Neutrophil (primary cell): ENCODE measurements around the gene LAD1.

Source experiments
- H3K27ac ChIP-seq: fragments of 200-600 bp; sonication (generic); 2 replicates; pipeline ENCODE4 v1.5.1; 2016; ENCODE audit warnings: mild to moderate bottlenecking, moderate library complexity
- H3K27me3 ChIP-seq: fragments of 200-600 bp; sonication (generic); 2 replicates; pipeline ENCODE4 v1.6.0; 2016; ENCODE audit warnings: mild to moderate bottlenecking
- H3K36me3 ChIP-seq: fragments of 200-600 bp; sonication (generic); 2 replicates; pipeline ENCODE4 v1.5.1; 2017
- H3K4me1 ChIP-seq, 2 experiments: fragments of 200-600 bp in 1 of 2; sonication (generic) in 1 of 2; 1 replicate in 1 of 2; 2 replicates in 1 of 2; pipeline versions ENCODE4 v1.5.1 to v1.6.1; 2013 to 2016; ENCODE audit warnings: low read depth in 1 of 2, low read length in 1 of 2, mild to moderate bottlenecking in 1 of 2, moderate library complexity in 1 of 2; ENCODE audit not compliant: control insufficient read depth in 1 of 2, insufficient read depth in 1 of 2
- H3K4me3 ChIP-seq, 2 experiments: fragments of 200-600 bp in 1 of 2; sonication (generic) in 1 of 2; 1 replicate in 1 of 2; 2 replicates in 1 of 2; pipeline ENCODE4 v1.5.1; 2013 to 2016; ENCODE audit warnings: low read depth in 1 of 2, low read length in 1 of 2, mild to moderate bottlenecking in 1 of 2, moderate library complexity in 1 of 2
- H3K9me3 ChIP-seq: fragments of 200-600 bp; sonication (generic); 2 replicates; pipeline ENCODE4 v1.5.1; 2016
- TF ChIP-seq, protein P1 (sequence below): fragments of 200-600 bp; sonication (generic); IDR thresholded peaks from 2 replicates; pipeline ENCODE4 v1.5.1; 2016; ENCODE audit warnings: antibody characterized with exemption

LAD1 gene

DNA sequence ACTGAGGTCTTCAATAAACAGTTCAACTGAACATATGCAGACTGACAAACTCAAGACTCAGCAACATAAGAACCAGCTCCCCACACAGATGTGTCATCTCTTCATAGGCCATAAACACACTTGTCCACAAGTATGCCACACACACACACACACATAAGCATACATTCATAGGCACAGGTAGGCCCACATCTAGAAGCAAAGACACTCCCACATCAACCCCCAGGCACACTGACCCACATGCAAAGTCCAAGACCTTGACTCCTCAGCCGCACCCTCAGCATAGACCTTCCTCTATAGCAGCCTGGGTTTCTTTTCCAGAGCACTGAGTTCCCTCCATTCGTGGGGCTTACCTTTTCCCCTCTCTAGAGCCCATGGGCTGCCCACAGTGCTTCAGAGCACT is 1.4 kb downstream of the LAD1 start:
- Histone ChIP-seq H3K27ac (no peak overlapping the region), H3K36me3 (no peaks in the 10 kb centered on the region), H3K9me3 (no peaks in the 10 kb centered on the region), H3K4me3 (no peak overlapping the region), H3K4me1 (no peaks in the 10 kb centered on the region), H3K27me3 (peaks cover 67% of the 10 kb centered on the region)
- TF ChIP-seq, protein P1, sequence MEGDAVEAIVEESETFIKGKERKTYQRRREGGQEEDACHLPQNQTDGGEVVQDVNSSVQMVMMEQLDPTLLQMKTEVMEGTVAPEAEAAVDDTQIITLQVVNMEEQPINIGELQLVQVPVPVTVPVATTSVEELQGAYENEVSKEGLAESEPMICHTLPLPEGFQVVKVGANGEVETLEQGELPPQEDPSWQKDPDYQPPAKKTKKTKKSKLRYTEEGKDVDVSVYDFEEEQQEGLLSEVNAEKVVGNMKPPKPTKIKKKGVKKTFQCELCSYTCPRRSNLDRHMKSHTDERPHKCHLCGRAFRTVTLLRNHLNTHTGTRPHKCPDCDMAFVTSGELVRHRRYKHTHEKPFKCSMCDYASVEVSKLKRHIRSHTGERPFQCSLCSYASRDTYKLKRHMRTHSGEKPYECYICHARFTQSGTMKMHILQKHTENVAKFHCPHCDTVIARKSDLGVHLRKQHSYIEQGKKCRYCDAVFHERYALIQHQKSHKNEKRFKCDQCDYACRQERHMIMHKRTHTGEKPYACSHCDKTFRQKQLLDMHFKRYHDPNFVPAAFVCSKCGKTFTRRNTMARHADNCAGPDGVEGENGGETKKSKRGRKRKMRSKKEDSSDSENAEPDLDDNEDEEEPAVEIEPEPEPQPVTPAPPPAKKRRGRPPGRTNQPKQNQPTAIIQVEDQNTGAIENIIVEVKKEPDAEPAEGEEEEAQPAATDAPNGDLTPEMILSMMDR: no peak

DNA sequence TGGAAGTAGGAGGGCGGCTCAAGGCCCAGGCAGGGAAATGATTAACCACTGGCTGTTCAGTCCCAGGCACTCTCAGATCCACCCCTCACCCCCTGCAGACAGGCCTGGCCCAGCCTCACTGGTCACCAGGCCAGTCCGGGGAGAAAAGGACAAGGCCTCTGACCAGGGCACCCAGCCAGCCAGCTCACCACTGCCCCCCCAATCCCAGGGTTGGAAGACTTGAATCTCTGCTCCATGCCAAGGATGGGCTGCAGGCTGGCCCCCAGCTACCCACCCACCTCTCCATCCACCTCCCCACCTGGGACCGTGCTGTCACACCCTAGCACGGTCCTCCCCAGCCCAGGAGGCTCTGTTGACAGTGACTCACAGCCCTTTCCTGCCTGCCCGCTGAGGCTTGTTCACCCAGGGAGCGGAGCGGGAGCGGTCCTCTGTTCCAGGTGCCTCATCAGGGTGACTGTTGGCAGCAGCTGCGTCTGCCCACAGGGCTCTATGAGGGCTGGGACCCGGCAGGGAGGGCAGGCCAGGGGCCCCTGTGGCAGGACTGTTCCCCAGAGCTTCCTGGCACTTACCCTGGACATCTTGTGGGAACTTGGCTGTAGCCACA is 2.2 kb downstream of the LAD1 start:
- Histone ChIP-seq H3K27me3 (peaks cover 60% of the 10 kb centered on the region), H3K4me1 (no peaks in the 10 kb centered on the region), H3K4me3 (no peak overlapping the region)

DNA sequence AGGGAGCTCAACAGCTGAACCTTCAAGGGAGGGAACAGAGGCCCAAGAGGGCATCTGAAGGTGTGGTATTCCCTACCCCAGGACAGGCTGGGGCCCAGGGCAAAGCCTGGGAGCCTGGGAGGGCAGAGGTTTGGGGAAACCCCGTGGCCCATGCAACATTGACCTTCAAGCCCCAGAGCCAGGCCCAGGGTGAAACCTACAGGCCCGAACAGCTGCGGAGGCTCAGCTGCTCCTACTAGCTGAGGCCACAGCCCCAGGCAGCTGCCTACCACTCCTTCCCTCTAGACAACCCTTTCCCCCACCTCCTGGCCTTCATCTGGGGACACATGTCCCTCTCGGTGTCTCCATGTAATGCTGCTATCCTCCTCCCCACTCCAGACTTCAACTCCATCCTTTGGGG is 3.2 kb downstream of the LAD1 start:
- H3K27me3 ChIP-seq: peaks cover 56% of the 10 kb centered on the region
- no peaks in the 10 kb centered on the region for H3K9me3 ChIP-seq
- no peaks in the 10 kb centered on the region for H3K4me1 ChIP-seq
- H3K36me3 ChIP-seq: no peaks in the 10 kb centered on the region
- H3K4me3 ChIP-seq: no peak overlapping the region
- H3K27ac ChIP-seq: no peak overlapping the region
- TF ChIP-seq, protein P1: no peak

More for the DNA sequence above, 2.2 kb downstream of the LAD1 start:
- no peaks in the 10 kb centered on the region for H3K9me3 ChIP-seq
- no peak overlapping the region for H3K27ac ChIP-seq
- TF ChIP-seq, protein P1: no peak
- no peaks in the 10 kb centered on the region for H3K36me3 ChIP-seq

DNA sequence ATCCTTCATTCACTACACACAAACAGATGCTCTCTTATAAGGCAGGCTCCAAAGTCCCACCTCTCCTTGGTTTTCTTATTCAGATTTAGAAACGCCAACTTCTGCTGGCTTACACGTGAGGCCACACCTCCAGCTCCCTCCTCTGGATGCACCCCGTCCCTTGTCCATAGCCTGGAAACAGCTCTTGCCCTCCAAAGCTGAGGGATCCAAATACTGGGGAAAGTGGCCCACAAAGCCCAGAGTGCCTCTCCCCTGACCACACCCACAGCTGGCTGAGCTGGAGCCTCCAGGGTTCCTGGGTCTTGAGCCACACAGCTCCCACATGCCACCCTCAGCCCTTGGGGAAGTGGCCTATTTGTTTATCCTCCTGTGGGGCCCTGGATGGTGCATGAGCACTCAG is 4.5 kb downstream of the LAD1 start:
- TF ChIP-seq, protein P1: no peak

DNA sequence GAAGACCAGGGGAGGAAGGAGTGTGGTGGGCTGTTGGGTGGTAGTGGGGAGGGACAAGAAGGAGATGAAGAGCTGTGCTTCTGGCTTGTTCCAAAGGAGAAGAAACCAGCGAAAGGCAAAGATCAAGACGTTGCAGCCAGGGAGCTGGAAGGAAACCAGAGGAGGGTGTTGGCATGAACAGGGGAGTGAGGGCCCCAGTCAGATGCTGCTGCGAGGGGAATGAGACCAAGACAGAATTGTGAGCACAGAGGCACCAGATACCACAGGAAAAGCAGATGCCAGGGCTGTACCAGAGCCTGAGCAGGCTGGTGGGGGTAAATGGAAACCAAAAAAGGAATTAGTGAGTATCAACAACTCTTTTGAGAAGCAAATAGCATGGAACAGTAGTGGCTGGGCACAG is 6.0 kb downstream of the LAD1 start:
- Histone ChIP-seq H3K4me1 (no peaks in the 10 kb centered on the region), H3K36me3 (no peaks in the 10 kb centered on the region), H3K27ac (no peak overlapping the region), H3K9me3 (no peaks in the 10 kb centered on the region), H3K27me3 (peaks cover 27% of the 10 kb centered on the region), H3K4me3 (no peak overlapping the region)
- TF ChIP-seq, protein P1: no peak

More for the DNA sequence above, 4.5 kb downstream of the LAD1 start:
- Histone ChIP-seq H3K27ac (no peak overlapping the region), H3K4me1 (no peaks in the 10 kb centered on the region), H3K9me3 (no peaks in the 10 kb centered on the region), H3K36me3 (no peaks in the 10 kb centered on the region), H3K27me3 (peaks cover 43% of the 10 kb centered on the region), H3K4me3 (no peak overlapping the region)
